Purkinje cell (primary cell): ENCODE measurements around the gene SYTL2. TPM values are rescaled to one million over a fixed set of nuclear protein-coding genes. Genes with fewer than 3 reads are reported as not detected.

Experiments used
- polyA plus RNA-seq: library from polyadenylated mRNA; unstranded; fragments of >200 nt; fragmentation: Nextera tagmentation; gene quantifications from 2 replicates; pipeline ENCODE4 v1.2.1, GENCODE V29; 2014

SYTL2 gene, protein sequence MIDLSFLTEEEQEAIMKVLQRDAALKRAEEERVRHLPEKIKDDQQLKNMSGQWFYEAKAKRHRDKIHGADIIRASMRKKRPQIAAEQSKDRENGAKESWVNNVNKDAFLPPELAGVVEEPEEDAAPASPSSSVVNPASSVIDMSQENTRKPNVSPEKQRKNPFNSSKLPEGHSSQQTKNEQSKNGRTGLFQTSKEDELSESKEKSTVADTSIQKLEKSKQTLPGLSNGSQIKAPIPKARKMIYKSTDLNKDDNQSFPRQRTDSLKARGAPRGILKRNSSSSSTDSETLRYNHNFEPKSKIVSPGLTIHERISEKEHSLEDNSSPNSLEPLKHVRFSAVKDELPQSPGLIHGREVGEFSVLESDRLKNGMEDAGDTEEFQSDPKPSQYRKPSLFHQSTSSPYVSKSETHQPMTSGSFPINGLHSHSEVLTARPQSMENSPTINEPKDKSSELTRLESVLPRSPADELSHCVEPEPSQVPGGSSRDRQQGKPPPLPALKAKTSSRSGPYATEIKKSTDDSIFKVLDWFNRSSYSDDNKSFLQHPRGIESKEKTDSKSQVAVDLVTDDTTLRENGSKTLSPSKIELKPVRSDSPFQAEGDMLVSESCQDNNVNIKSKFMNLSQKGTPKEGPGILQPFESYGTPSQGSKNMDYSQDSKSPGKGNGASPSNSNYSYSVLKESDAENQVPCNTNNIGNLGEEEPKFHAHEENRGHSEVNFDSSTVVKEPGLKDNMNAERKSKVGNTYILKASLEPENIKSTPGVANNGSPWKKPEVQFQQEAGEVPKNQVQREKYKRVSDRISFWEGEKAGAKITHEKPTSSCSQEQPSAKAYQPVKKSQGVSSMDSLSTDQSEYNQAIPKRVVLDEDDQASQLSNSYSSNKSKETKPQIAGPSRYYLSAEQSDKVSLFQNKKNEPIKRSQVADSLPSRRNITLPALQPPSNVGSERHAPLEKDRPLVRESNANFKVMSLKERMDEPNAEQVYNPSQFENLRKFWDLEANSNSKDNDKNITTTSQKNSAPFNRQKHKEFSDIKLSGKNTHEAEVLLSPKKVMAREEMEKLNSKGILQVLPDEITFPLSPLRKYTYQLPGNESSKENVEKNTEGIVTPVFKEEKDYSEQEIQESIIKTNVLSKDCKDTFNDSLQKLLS (N-terminal part only)
- 6.2 and 16.7 TPM in 2 replicates for polyA plus RNA-seq

DNA sequence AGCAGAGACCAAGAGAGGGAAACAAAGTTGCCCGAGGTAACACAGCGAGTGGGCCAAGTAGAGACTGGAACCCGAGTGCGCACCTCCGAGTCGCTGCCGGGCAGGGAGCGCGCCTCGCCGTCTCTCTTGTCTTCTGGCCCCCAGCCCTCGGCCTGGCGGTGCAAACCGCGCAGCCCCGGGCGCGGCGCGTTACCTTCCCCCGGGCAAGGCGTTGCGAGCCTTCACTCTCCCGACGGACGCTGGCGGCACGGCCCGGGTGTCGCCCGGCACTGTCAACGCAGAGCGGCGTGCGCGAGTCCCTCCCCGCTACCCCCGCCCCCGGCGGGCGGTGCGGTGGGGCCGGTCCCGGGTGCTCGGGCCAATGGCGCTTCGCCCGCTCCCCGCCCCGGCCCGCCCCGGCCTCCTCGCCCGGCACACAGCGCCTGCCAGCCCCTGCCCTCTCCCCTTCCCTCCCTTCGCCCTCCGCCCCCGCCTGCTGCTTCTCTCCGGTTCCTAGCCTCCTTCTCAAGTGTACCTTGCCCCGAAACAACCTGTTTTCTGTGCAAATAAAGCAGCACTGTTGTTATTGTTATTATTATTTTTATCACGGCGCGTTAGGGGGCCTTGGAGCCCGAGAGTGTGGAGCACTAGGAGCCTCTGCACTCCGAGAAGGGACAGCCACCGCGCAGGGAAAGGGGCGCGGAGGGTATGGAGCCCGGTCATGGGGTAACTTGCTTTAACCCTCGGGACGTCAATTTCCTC, at the start of gene SYTL2:
Gene SYTL2, minus strand, starts transcription at position 271 of the 741 bp plus-strand sequence. CDS start 53,416 bp downstream, outside the sequence.

DNA sequence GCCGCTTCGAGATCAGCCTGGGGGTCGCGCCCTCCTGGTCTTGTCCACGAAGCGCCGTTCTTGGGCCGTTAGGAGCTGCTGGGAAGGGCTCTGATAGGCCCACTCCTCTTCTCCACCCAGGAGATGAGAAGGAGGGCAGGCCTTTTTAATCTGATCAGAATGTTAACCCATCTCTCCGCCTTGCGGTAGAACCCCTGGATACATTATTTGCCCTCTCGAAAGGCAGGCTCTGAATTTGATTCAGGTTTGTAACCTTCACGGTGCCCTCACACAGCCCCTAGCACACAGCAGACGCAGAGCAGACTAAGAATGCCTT, 44.4 kb upstream of the SYTL2 start, which contains the start of gene CCDC83:
Gene CCDC83, plus strand, starts transcription at position 43 of the 316 bp plus-strand sequence. CDS start 9,741 bp downstream, outside the sequence.

DNA sequence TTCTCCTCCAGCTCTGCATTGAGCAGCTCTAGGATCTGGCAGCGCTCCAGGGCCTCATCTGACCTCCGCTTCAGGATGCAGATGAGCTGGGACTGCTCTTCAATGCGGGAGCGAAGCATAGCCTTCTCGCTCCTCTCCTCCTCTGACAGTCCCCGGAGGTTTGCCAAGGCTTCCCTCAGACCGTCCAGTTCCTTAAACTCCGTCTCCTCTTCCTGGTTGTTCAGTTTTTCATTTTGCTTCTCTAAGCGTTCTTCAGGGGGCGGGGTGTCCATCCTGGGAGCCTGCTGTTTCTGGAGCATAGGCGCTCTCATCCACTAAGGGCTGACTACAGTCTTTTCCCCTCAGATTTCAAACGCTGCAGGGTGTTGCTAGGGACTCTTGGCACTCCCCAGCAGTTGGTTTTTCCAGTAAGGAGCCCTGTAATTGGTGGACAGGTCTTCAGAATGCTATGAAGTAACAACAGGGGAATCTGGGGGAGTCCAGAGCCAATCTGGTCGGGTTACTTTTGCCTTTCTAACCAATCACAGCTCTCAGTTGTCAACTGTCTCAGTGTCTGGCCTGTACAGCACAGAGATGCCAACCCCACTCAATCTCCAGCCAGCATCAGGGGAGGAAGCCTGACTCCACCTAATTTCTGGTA, 125.0 kb downstream of the SYTL2 start, which contains the start of gene CCDC89:
Gene CCDC89, minus strand, starts transcription at position 376 of the 640 bp plus-strand sequence. Its CDS starts 65 bp downstream, at position 311.

DNA sequence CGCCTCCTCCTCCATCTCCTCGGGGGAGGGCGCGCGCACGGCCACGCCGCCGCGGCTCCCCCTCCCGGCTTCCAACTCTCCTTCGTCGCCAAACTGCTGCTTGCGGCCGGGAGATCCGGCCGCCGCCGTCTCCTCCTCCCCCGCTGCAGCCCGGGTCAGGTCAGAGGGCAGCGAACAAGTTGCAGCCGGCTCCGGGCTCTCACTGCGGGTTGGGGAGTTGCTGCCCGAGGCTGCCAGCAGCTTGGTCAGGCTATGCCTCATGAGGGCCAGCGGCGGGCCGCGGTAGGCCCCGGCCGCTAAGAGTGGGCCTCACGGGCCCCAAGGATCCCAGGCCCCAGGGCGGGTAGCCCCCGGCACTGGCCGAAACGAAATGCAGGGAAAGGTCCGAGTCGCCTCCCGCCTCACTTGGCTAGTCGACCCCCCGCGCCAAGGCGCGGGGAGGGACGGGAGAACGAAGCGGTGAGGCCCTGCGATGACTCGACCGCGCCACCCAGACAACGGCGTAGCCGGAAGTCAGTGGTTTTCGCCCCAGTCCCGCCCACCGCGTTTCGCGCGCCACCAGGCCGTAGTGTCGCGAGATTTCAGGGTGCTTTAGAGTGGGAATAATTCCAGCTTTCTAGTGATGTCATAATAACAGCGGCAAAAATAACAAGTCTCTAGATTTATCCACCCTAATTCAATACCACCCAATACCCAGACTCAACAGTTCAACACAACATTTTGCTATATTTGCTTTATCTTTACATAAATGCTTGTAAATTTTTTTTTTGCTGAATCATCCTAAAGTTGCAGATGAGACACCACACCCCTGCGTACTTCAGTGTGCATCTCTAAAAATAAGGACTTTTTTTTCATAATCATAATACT, 146.1 kb downstream of the SYTL2 start, which contains the start of gene CREBZF:
Gene CREBZF, minus strand, starts transcription at position 515 of the 867 bp plus-strand sequence. Its CDS starts 254 bp downstream, at position 261.

DNA sequence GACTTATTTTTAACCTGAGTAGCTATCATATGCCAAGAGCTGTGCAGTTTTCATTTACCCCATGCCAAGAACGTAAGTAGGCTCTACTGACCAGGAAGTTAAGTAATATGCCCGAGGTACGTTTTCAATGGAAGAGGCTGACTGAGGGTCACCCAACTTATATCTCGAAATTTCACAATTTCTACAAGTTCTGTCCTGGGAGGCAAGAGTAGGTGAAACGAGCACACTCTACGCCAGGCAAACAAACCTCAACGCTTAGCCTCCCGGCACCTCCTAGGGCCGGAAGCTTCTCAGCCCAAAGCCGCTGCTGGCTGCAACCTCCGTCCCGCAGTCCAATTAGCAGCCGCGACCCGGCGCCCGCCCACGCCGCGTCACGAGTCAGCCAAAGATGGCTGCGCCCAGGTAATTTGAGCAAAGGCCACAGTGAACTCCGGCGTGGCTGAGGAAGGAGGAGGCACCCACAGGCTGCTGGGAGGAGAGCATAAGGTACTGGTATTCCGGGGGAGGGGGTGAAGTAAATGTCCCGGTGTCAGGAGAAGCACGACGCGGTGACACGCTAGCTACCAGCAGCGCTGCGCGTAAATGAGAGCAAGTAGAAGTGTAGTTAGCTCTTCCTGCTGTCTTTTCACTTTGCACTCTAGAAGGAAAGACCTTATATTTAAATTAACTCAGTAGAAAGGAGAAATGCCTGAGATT, 163.2 kb downstream of the SYTL2 start, which contains the start of gene TMEM126A:
Gene TMEM126A, plus strand, starts transcription at position 364 of the 696 bp plus-strand sequence. CDS start 2,289 bp downstream, outside the sequence.

Other genes with a start within 250 kb of the SYTL2 start
- gene DLG2, start 183.8 kb downstream of the SYTL2 start, polyA plus RNA-seq = 393 and 404 TPM in 2 replicates
- 437 and 497 TPM in 2 replicates for gene TMEM126B, start 182.5 kb downstream of the SYTL2 start, polyA plus RNA-seq
- gene TMEM126A, start 163.2 kb downstream of the SYTL2 start, polyA plus RNA-seq = 199 and 241 TPM in 2 replicates
- 24.6 and 32.0 TPM in 2 replicates for gene CREBZF, start 146.0 kb downstream of the SYTL2 start, polyA plus RNA-seq
- not detected in 2 replicates for gene CCDC89, start 124.9 kb downstream of the SYTL2 start, polyA plus RNA-seq
- not detected in 2 replicates for gene CCDC83, start 44.2 kb upstream of the SYTL2 start, polyA plus RNA-seq